ENCODE measurements around the gene AASS.

DNA sequence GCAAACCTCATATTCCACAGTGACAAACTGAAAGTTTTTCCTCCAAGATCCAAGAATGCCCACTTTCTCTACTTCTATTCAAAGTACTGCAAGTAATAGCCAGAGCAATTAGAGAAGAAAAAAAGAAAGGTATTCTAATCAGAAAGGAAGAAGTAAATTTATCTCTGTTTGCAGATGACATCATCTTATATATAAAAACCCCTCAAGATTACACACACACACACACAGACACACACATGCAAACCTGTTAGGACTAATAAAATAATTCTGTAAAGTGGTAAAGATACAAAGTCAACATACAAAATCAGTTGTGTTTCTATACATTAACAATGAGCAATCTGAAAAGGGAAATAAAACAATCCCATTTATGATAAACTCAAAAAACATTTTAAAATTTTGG, 44.7 kb upstream of the AASS start:
- TF ChIP-seq POLR2AphosphoS5 (IDR thresholded peaks at IDR 0.05) (no peak), POLR2A (IDR thresholded peaks at IDR 0.05) (no peak)
- TF ChIP-seq, protein P1, sequence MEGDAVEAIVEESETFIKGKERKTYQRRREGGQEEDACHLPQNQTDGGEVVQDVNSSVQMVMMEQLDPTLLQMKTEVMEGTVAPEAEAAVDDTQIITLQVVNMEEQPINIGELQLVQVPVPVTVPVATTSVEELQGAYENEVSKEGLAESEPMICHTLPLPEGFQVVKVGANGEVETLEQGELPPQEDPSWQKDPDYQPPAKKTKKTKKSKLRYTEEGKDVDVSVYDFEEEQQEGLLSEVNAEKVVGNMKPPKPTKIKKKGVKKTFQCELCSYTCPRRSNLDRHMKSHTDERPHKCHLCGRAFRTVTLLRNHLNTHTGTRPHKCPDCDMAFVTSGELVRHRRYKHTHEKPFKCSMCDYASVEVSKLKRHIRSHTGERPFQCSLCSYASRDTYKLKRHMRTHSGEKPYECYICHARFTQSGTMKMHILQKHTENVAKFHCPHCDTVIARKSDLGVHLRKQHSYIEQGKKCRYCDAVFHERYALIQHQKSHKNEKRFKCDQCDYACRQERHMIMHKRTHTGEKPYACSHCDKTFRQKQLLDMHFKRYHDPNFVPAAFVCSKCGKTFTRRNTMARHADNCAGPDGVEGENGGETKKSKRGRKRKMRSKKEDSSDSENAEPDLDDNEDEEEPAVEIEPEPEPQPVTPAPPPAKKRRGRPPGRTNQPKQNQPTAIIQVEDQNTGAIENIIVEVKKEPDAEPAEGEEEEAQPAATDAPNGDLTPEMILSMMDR (IDR thresholded peaks at IDR 0.05) = no peak
